H1 (cell line): ENCODE data around the gene CACNA1D. TPM values are rescaled to one million over a fixed set of nuclear protein-coding genes. Genes with fewer than 3 reads are reported as not detected.

Source experiments
- CTCF ChIA-PET: fragments of 300-600 bp; sonication (Branson Sonifier 250); formaldehyde crosslinking; loops from one replicate; lab custom pipeline; 2021; ENCODE audit not compliant: partially characterized antibody; lab: Charles Lee
- POLR2A ChIA-PET: fragments of 300-600 bp; sonication (Branson Sonifier 250); formaldehyde crosslinking; loops from one replicate; lab custom pipeline; 2021; ENCODE audit warnings: inconsistent platforms; ENCODE audit not compliant: partially characterized antibody; lab: Charles Lee
- DNase-seq, 2 experiments: peaks; one replicate each; pipeline versions ENCODE4 v3.0.0 to v3.0.0-alpha.2; 2010 to 2022; ENCODE audit warnings: low spot score in 2 of 2, low read depth in 1 of 2, mixed read lengths in 1 of 2
- FAIRE-seq: peaks from 2 replicates; lab custom pipeline; 2011; peaks lifted over from hg19 to GRCh38; lab: Jason Lieb, UNC
- H2AFZ ChIP-seq: 2 replicates; pipeline ENCODE4 v1.8.1; 2012; ENCODE audit warnings: low read length, inconsistent platforms
- H2AK5ac ChIP-seq: 2 replicates; pipeline ENCODE4 v1.6.1; 2013; ENCODE audit warnings: low read depth, low read length
- H2BK120ac ChIP-seq: replicated peaks from 2 replicates; pipeline ENCODE3; 2013; ENCODE audit warnings: low read depth, low read length, inconsistent platforms
- H2BK12ac ChIP-seq: 2 replicates; pipeline ENCODE4 v1.6.1; 2013; ENCODE audit warnings: low read depth, low read length
- H2BK15ac ChIP-seq: 2 replicates; pipeline ENCODE4 v1.6.1; 2013; ENCODE audit warnings: low read length
- H2BK20ac ChIP-seq: 2 replicates; pipeline ENCODE4 v1.6.1; 2013; ENCODE audit warnings: low read length
- H2BK5ac ChIP-seq: 2 replicates; pipeline ENCODE4 v1.6.1; 2013; ENCODE audit warnings: low read depth, low read length
- H3K14ac ChIP-seq: 2 replicates; pipeline ENCODE4 v1.6.1; 2013; ENCODE audit warnings: inconsistent platforms; ENCODE audit not compliant: insufficient read length
- H3K18ac ChIP-seq: 2 replicates; pipeline ENCODE4 v1.6.1; 2013; ENCODE audit warnings: low read length; ENCODE audit errors: extremely low read depth
- H3K23ac ChIP-seq: 2 replicates; pipeline ENCODE4 v1.6.1; 2013; ENCODE audit warnings: inconsistent platforms; ENCODE audit not compliant: insufficient read length
- H3K23me2 ChIP-seq: 2 replicates; pipeline ENCODE4 v1.6.1; 2013; ENCODE audit warnings: low read depth, low read length
- H3K27ac ChIP-seq: 2 replicates; pipeline ENCODE4 v1.6.1; 2011; ENCODE audit warnings: low read depth, low read length, inconsistent platforms
- H3K27me3 ChIP-seq, 4 experiments: replicated peaks in 1 of 4; 1 replicate in 1 of 4; 2 replicates in 3 of 4; pipeline versions ENCODE4 v1.6.1 to v1.8.1; 2011 to 2013; ENCODE audit warnings: low read length in 3 of 4, mild to moderate bottlenecking in 3 of 4, inconsistent platforms in 2 of 4, mixed read lengths in 2 of 4, moderate library complexity in 1 of 4; ENCODE audit not compliant: control insufficient read depth in 3 of 4, insufficient read depth in 3 of 4; ENCODE audit errors: extremely low read depth in 1 of 4
- H3K36me3 ChIP-seq, 4 experiments: 2 replicates each; pipeline versions ENCODE4 v1.6.1 to v1.8.1; 2011 to 2013; ENCODE audit warnings: mild to moderate bottlenecking in 4 of 4, low read length in 3 of 4, moderate library complexity in 2 of 4, control low read depth in 1 of 4, inconsistent platforms in 1 of 4; ENCODE audit not compliant: insufficient read depth in 4 of 4, control insufficient read depth in 2 of 4
- H3K4ac ChIP-seq: replicated peaks from 2 replicates; pipeline ENCODE3; 2013; ENCODE audit warnings: low read length, low read depth, mixed read lengths, inconsistent platforms; ENCODE audit not compliant: insufficient read length
- H3K4me1 ChIP-seq, 4 experiments: replicated peaks in 1 of 4; 1 replicate in 1 of 4; 2 replicates in 3 of 4; pipeline versions ENCODE4 v1.6.1 to v1.8.1; 2011 to 2013; ENCODE audit warnings: low read length in 3 of 4, inconsistent platforms in 2 of 4, mixed read lengths in 1 of 4; ENCODE audit not compliant: insufficient read depth in 4 of 4, control insufficient read depth in 3 of 4
- H3K4me2 ChIP-seq, 2 experiments: 2 replicates each; pipeline versions ENCODE4 v1.6.1 to v1.8.1; 2011 to 2013; ENCODE audit warnings: low read depth in 2 of 2, low read length in 2 of 2, control low read depth in 1 of 2, inconsistent platforms in 1 of 2, mild to moderate bottlenecking in 1 of 2; ENCODE audit not compliant: insufficient read depth in 1 of 2
- H3K4me3 ChIP-seq, 4 experiments: fragments of 200-600, 300-600 bp in 1 of 4; sonication (generic), shearing (Covaris generic), sonication (Bioruptor Twin) in 1 of 4; 2 replicates each; pipeline versions ENCODE4 v1.5.1 to v1.8.1; 2011 to 2016; ENCODE audit warnings: low read length in 4 of 4, low read depth in 3 of 4, control low read depth in 2 of 4, inconsistent platforms in 2 of 4, mild to moderate bottlenecking in 2 of 4, mixed read lengths in 1 of 4, moderate library complexity in 1 of 4; ENCODE audit not compliant: insufficient read depth in 2 of 4; ENCODE audit errors: extremely low read depth in 1 of 4
- H3K56ac ChIP-seq: replicated peaks from 2 replicates; pipeline ENCODE3; 2013; ENCODE audit warnings: low read depth, mild to moderate bottlenecking, mixed read lengths, low read length, inconsistent platforms; ENCODE audit not compliant: insufficient read length
- H3K79me1 ChIP-seq: 2 replicates; pipeline ENCODE4 v1.6.1; 2013; ENCODE audit warnings: low read depth, low read length, control low read depth
- H3K79me2 ChIP-seq, 2 experiments: 2 replicates each; pipeline versions ENCODE4 v1.6.1 to v1.8.1; 2012 to 2013; ENCODE audit warnings: low read length in 2 of 2, mild to moderate bottlenecking in 2 of 2, inconsistent platforms in 1 of 2; ENCODE audit not compliant: insufficient read depth in 2 of 2, control insufficient read depth in 1 of 2
- H3K9ac ChIP-seq, 4 experiments: replicated peaks in 1 of 4; 1 replicate in 1 of 4; 2 replicates in 3 of 4; pipeline versions ENCODE4 v1.6.1 to v1.8.1; 2011 to 2013; ENCODE audit warnings: low read depth in 3 of 4, low read length in 3 of 4, control low read depth in 2 of 4, mild to moderate bottlenecking in 2 of 4, moderate library complexity in 2 of 4, inconsistent platforms in 1 of 4; ENCODE audit errors: extremely low read depth in 1 of 4
- H3K9me3 ChIP-seq, 2 experiments: 2 replicates each; pipeline versions ENCODE4 v1.6.1 to v1.8.1; 2012 to 2013; ENCODE audit warnings: mild to moderate bottlenecking in 2 of 2, moderate library complexity in 2 of 2, control low read depth in 1 of 2, inconsistent platforms in 1 of 2, low read depth in 1 of 2, low read length in 1 of 2, mixed read lengths in 1 of 2; ENCODE audit not compliant: insufficient read depth in 2 of 2
- H4K20me1 ChIP-seq, 2 experiments: replicated peaks in 1 of 2; 2 replicates each; pipeline versions ENCODE3 to v1.8.1; 2011 to 2013; ENCODE audit warnings: inconsistent platforms in 2 of 2, low read length in 2 of 2, mild to moderate bottlenecking in 1 of 2; ENCODE audit not compliant: insufficient read depth in 2 of 2, control insufficient read depth in 1 of 2
- H4K5ac ChIP-seq: 2 replicates; pipeline ENCODE4 v1.6.1; 2013; ENCODE audit warnings: low read length, low read depth, mixed read lengths, inconsistent platforms; ENCODE audit not compliant: insufficient read length
- H4K8ac ChIP-seq: 2 replicates; pipeline ENCODE4 v1.8.0; 2013; ENCODE audit warnings: mild to moderate bottlenecking, moderate library complexity, low read length, inconsistent platforms; ENCODE audit not compliant: insufficient read depth; ENCODE audit errors: extremely low read depth
- H4K91ac ChIP-seq: replicated peaks from 2 replicates; pipeline ENCODE3; 2013; ENCODE audit warnings: low read length, mixed read lengths, inconsistent platforms; ENCODE audit not compliant: insufficient read length
- WGBS, 2 experiments: shearing (Covaris generic) in 1 of 2; methylation state at CpG; one replicate each; pipeline versions ENCODE4 v1.1.6 to v1.1.7; 2013 to 2015; ENCODE audit warnings: low lambda C conversion rate in 2 of 2, mixed read lengths in 2 of 2, inconsistent platforms in 1 of 2, low coverage in 1 of 2, missing lambda C conversion rate in 1 of 2; ENCODE audit not compliant: insufficient replicate concordance in 2 of 2, insufficient coverage in 1 of 2, insufficient read length in 1 of 2; ENCODE audit errors: extremely low coverage in 1 of 2, missing lambda C conversion rate in 1 of 2; 5-methylcytosine and 5-hydroxymethylcytosine counted together
- polyA plus RNA-seq, 7 experiments: library from polyadenylated mRNA; depleted of rRNA in 3 of 7; stranded (reverse) in 5 of 7; unstranded in 2 of 7; fragments of >200 nt in 5 of 7; fragments of 200-250 nt in 2 of 7; gene quantifications; 1 replicate in 5 of 7; 2 replicates in 1 of 7; 4 replicates in 1 of 7; pipeline versions ENCODE4 v1.2.1 to v1.2.3, GENCODE V29; 2011 to 2013; ENCODE audit warnings: missing spikeins in 2 of 7, mixed read lengths in 2 of 7
- total RNA-seq: library from RNA; stranded (reverse); fragmentation: NEBNext Ultra II Directional; extraction: Animal tissue kit (Norgen Biotek cat#: 25700); gene quantifications from 2 replicates; pipeline ENCODE4 v1.2.1, GENCODE V29; 2021

CACNA1D gene
- total and polyA plus RNA-seq, 2 of the 8 experiments (the other 6 are each of a cell fraction or from before 2014, with no cell fraction given): 2.0 to 2.9 TPM

DNA sequence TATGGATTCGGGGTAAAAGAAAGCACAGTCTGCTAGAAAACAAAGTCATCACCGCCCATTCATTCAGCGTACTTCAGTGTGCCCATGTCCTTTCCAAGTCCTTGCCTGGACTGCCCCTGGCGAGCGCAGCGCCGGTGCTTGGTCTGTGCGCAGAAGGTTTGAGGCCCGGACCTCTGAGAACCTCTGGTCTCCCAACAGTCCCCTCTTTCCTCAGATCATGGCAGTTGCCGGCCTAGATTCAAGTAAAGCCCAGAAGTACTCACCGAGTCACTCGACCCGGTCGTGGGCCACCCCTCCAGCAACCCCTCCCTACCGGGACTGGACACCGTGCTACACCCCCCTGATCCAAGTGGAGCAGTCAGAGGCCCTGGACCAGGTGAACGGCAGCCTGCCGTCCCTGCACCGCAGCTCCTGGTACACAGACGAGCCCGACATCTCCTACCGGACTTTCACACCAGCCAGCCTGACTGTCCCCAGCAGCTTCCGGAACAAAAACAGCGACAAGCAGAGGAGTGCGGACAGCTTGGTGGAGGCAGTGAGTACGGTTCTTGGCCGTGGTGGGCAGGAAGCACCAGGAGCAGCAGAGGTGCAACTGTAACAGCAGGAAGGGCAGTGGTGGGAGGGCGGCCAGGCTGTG is 315.5 kb downstream of the CACNA1D start:
- Histone ChIP-seq H3K4ac (no peak overlapping the region), H3K79me1 (no peaks in the 10 kb centered on the region), H2AK5ac (no peak overlapping the region), H3K9me3 (no peaks in the 10 kb centered on the region), H2BK20ac (no peak overlapping the region), H3K27ac (no peak overlapping the region), H3K9ac (no peak overlapping the region), H4K20me1 (peaks cover 0 to 6% of the 10 kb centered on the region in 2 experiments), H2AFZ (no peak overlapping the region), H3K36me3 (no peaks in the 10 kb centered on the region), H3K23ac (no peak overlapping the region), H3K18ac (no peak overlapping the region), H3K4me2 (no peak overlapping the region), H3K79me2 (no peaks in the 10 kb centered on the region), H3K56ac (no peak overlapping the region), H2BK12ac (no peak overlapping the region), H3K4me1 (peaks cover 0 to 5% (median 0%) of the 10 kb centered on the region in 4 experiments; a peak in 3 of 7 replicates), H4K5ac (no peak overlapping the region), H4K91ac (peak overlapping the region; percentile 16), H3K27me3 (no peaks in the 10 kb centered on the region), H3K4me3 (no peak overlapping the region), H4K8ac (peak overlapping the region; percentile 53; the same call in 1 of the 2 replicates), H3K14ac (no peak overlapping the region), H2BK5ac (no peak overlapping the region), H2BK120ac (no peak overlapping the region), H3K23me2 (peaks cover 6% of the 10 kb centered on the region; the same call in 1 of the 2 replicates), H2BK15ac (no peak overlapping the region)
- WGBS, 2 experiments: 90% methylated on average over 28 of the region's 28 CpGs; no CpG with 5 or more reads in 1 of the 2 experiments
- DNase-seq: no peak
- no peak for FAIRE-seq
- POLR2A ChIA-PET: interaction anchor here (1.2 kb wide), 1 partner anchor 10 kb away, joined by 5 read pairs; no protein-coding TSS in a partner anchor
- CTCF ChIA-PET: interaction anchor here (1.3 to 2.1 kb wide), 4 partner anchors 10 to 111 kb away, joined by 3 to 6 read pairs (median 3); no protein-coding TSS in a partner anchor
